Neural progenitor cell (in vitro differentiated cells): ENCODE data around the gene RAMP1.

Experiments
- CTCF ChIP-seq: fragments of 200-600 bp; sonication (generic); IDR thresholded peaks from 2 replicates; pipeline ENCODE4 v1.5.1; 2017; ENCODE audit warnings: antibody characterized with exemption, mild to moderate bottlenecking
- EZH2 ChIP-seq: fragments of 200-600 bp; sonication (generic); IDR thresholded peaks from 2 replicates; pipeline ENCODE4 v1.6.1; 2017; ENCODE audit warnings: antibody characterized with exemption, mild to moderate bottlenecking, moderate library complexity
- EZH2phosphoT487 ChIP-seq: fragments of 200-600 bp; sonication (generic); IDR thresholded peaks from 2 replicates; pipeline ENCODE4 v1.6.1; 2017; ENCODE audit warnings: antibody characterized with exemption

GRCh38 chr2:237932731-237933131 is 73.3 kb downstream of the RAMP1 start:
- no peak for TF ChIP-seq CTCF
- no peak for TF ChIP-seq EZH2phosphoT487
- TF ChIP-seq EZH2, result no peak
